Endodermal cell (in vitro differentiated cells): ENCODE data around the gene BSG. TPM values are rescaled to one million over a fixed set of nuclear protein-coding genes. Genes with fewer than 3 reads are reported as not detected.
A peak's percentile ranks its signal among the peaks of the same experiment; 100 is the strongest.

Source experiments
- DNase-seq: peaks from one replicate; pipeline ENCODE4 v3.0.0-alpha.2; 2017
- H3K27ac ChIP-seq: 2 replicates; pipeline ENCODE4 v1.5.1; 2013; ENCODE audit warnings: mild to moderate bottlenecking, low read depth, low read length, moderate library complexity
- H3K27me3 ChIP-seq: 2 replicates; pipeline ENCODE4 v1.6.1; 2013; ENCODE audit warnings: mild to moderate bottlenecking, low read length, moderate library complexity; ENCODE audit not compliant: insufficient read depth, control insufficient read depth, poor library complexity, severe bottlenecking
- H3K36me3 ChIP-seq: 2 replicates; pipeline ENCODE4 v1.7.0; 2013; ENCODE audit warnings: mild to moderate bottlenecking, low read length, moderate library complexity; ENCODE audit not compliant: control insufficient read depth, insufficient read depth
- H3K4me1 ChIP-seq: one replicate; pipeline ENCODE4 v1.7.0; 2013; ENCODE audit warnings: low read length; ENCODE audit not compliant: control insufficient read depth, insufficient read depth
- H3K4me3 ChIP-seq: 2 replicates; pipeline ENCODE4 v1.5.1; 2013; ENCODE audit warnings: mild to moderate bottlenecking, low read length, moderate library complexity
- H3K9ac ChIP-seq: 2 replicates; pipeline ENCODE4 v1.6.1; 2013; ENCODE audit warnings: mild to moderate bottlenecking, low read length, moderate library complexity; ENCODE audit not compliant: poor library complexity, severe bottlenecking; ENCODE audit errors: extremely low read depth
- H3K9me3 ChIP-seq: 2 replicates; pipeline ENCODE4 v1.6.1; 2013; ENCODE audit warnings: mild to moderate bottlenecking, low read length, moderate library complexity; ENCODE audit not compliant: control insufficient read depth
- H3K27ac Mint-ChIP-seq: 2 replicates; pipeline ENCODE4 v1.8.0; 2020; ENCODE audit warnings: mixed read lengths
- H3K27me3 Mint-ChIP-seq: 2 replicates; pipeline ENCODE4 v1.8.0; 2021; ENCODE audit warnings: mild to moderate bottlenecking, mixed read lengths; ENCODE audit not compliant: insufficient read depth
- H3K36me3 Mint-ChIP-seq: 2 replicates; pipeline ENCODE4 v1.8.0; 2020; ENCODE audit warnings: low read depth, mixed read lengths
- H3K4me1 Mint-ChIP-seq: 2 replicates; pipeline ENCODE4 v1.8.0; 2020; ENCODE audit warnings: mixed read lengths
- H3K4me3 Mint-ChIP-seq: 2 replicates; pipeline ENCODE4 v1.8.0; 2020; ENCODE audit warnings: mild to moderate bottlenecking, moderate library complexity, mixed read lengths
- H3K9me3 Mint-ChIP-seq: 2 replicates; pipeline ENCODE4 v1.8.0; 2020; ENCODE audit warnings: mild to moderate bottlenecking, mixed read lengths
- WGBS, 2 experiments: methylation state at CpG; one replicate each; pipeline versions ENCODE4 v1.1.5 to v1.1.7; 2013; ENCODE audit warnings: missing lambda C conversion rate in 2 of 2, mixed read lengths in 1 of 2; ENCODE audit not compliant: insufficient coverage in 1 of 2, insufficient read length in 1 of 2; 5-methylcytosine and 5-hydroxymethylcytosine counted together
- total RNA-seq, 2 donors: library from RNA; stranded (reverse); fragmentation: NEBNext Ultra II Directional in 1 of 2; extraction: Animal tissue kit (Norgen Biotek cat#: 25700) in 1 of 2; gene quantifications; 2 replicates in 1 of 2; 3 replicates in 1 of 2; pipeline ENCODE4 v1.2.1, GENCODE V29; 2021
- TF ChIP-seq, protein P1 (sequence below): fragments of 200-600 bp; sonication (generic); conservative IDR thresholded peaks from 2 replicates; pipeline ENCODE4 v1.5.0; 2021; ENCODE audit warnings: antibody characterized with exemption, mild to moderate bottlenecking

BSG gene
- total RNA-seq, 2 donors from 2014 or later, result 808 to 833 TPM

DNA sequence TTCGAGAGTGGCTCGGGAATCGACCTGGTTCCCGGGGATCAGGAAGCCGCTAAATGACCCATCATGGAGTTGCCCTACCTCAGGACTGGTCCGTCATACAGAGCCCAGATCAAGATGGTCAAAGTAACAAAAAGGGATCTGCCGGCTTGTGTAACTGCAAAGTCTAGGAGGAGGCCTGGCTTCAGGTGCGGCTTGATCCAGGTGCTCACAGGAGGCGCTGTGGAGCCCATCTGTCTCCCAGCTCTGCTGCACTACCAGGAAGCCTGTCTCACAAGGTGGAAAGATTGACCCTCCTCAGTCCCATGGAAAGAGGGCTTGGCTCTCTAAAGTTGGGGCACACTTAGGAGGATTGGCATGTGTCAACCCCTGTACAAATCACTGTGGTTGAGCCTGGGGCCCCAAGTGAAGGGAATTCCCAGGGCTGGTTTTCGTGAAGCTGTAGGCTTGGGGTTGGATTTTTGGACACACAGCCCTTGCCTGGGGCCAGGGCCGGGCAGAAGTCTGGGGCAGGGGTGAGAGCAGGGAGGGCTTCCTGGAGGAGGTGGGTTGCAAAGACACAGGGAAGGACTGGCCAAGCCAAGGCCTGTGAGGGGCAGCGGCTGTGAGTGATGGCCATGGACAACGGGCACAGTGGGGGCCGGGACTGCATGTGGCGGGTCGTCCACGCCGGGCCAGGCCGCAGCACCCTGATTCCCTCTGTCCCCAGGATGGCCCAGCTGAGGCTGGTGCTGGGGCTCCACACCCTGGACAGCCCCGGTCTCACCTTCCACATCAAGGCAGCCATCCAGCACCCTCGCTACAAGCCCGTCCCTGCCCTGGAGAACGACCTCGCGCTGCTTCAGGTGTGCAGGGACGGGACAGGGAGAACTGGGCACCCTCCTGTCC, 24.3 kb upstream of the BSG start:
- Mint-ChIP-seq H3K4me3 (no peak overlapping the region), H3K27ac (no peak overlapping the region), H3K4me1 (no peaks in the 10 kb centered on the region), H3K36me3 (peaks cover 3% of the 10 kb centered on the region), H3K9me3 (no peaks in the 10 kb centered on the region), H3K27me3 (peaks cover 4% of the 10 kb centered on the region)
- Histone ChIP-seq H3K27me3 (no peaks in the 10 kb centered on the region), H3K36me3 (no peaks in the 10 kb centered on the region), H3K27ac (no peak overlapping the region), H3K9ac (no peak overlapping the region), H3K4me3 (no peak overlapping the region), H3K4me1 (no peaks in the 10 kb centered on the region), H3K9me3 (no peaks in the 10 kb centered on the region)
- peak; percentile 44 for DNase-seq
- 88 to 91% methylated on average over 10 to 26 of the region's 26 CpGs for WGBS, 2 experiments
- TF ChIP-seq, protein P1, sequence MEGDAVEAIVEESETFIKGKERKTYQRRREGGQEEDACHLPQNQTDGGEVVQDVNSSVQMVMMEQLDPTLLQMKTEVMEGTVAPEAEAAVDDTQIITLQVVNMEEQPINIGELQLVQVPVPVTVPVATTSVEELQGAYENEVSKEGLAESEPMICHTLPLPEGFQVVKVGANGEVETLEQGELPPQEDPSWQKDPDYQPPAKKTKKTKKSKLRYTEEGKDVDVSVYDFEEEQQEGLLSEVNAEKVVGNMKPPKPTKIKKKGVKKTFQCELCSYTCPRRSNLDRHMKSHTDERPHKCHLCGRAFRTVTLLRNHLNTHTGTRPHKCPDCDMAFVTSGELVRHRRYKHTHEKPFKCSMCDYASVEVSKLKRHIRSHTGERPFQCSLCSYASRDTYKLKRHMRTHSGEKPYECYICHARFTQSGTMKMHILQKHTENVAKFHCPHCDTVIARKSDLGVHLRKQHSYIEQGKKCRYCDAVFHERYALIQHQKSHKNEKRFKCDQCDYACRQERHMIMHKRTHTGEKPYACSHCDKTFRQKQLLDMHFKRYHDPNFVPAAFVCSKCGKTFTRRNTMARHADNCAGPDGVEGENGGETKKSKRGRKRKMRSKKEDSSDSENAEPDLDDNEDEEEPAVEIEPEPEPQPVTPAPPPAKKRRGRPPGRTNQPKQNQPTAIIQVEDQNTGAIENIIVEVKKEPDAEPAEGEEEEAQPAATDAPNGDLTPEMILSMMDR, result no peak

DNA sequence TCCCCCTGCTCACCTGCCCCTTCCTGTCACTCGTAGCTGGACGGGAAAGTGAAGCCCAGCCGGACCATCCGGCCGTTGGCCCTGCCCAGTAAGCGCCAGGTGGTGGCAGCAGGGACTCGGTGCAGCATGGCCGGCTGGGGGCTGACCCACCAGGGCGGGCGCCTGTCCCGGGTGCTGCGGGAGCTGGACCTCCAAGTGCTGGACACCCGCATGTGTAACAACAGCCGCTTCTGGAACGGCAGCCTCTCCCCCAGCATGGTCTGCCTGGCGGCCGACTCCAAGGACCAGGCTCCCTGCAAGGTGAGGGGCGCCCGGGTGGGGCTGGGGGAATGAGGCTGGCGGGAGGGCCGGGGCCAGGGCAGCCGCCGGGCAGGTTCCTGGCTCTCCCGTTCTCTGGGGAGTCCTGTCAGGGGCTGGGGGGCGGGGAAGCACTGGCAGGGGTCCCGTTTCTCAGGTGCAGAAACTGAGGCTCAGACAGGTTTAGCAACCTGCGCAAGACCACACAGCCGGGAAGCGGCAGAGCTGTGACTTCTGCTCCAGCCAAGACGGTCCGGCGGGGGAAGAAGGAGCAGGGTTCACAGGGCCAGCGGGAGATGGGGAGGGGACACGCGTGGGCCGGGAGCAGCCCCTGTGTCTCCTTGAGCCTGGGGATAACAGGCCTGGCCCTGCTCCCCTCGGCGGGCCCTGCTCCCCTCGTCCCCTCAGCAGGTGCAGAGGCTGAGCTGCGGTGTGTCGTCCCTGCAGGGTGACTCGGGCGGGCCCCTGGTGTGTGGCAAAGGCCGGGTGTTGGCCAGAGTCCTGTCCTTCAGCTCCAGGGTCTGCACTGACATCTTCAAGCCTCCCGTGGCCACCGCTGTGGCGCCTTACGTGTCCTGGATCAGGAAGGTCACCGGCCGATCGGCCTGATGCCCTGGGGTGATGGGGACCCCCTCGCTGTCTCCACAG, 23.2 kb upstream of the BSG start:
- Mint-ChIP-seq H3K27ac (no peak overlapping the region), H3K4me1 (no peaks in the 10 kb centered on the region), H3K4me3 (no peak overlapping the region), H3K27me3 (peaks cover 4% of the 10 kb centered on the region), H3K36me3 (no peaks in the 10 kb centered on the region), H3K9me3 (no peaks in the 10 kb centered on the region)
- no peaks in the 10 kb centered on the region for H3K27me3 ChIP-seq
- no peaks in the 10 kb centered on the region for H3K36me3 ChIP-seq
- peak; percentile 47 for DNase-seq
- H3K4me1 ChIP-seq, result no peaks in the 10 kb centered on the region
- H3K4me3 ChIP-seq, result no peak overlapping the region
- H3K27ac ChIP-seq, result no peak overlapping the region
- TF ChIP-seq, protein P1, result no peak
- H3K9me3 ChIP-seq, result no peaks in the 10 kb centered on the region
- 92 to 93% methylated on average over 30 to 52 of the region's 52 CpGs for WGBS, 2 experiments
- H3K9ac ChIP-seq, result no peak overlapping the region

DNA sequence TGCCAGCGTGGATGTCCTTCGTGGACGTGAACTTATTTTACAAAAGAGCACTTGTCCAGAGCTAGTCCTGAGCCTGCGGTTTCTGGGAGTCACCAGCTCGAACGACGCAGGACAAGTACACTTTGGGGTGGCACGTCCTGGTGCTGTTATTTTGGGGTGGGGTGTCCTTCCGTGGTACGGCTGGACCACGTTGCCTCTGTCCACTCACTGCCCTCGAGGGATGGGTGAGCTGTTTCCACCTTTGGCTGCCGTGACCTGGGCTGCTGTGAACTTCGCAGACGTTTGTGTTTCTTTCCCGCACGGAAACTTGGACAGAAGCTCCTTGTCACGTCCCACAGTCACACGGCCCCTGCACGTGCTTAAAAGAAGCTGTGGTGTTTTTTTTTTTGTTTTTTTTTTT, 17.6 kb upstream of the BSG start:
- no peaks in the 10 kb centered on the region for H3K9me3 Mint-ChIP-seq
- Histone ChIP-seq H3K36me3 (no peaks in the 10 kb centered on the region), H3K27me3 (no peaks in the 10 kb centered on the region), H3K27ac (no peak overlapping the region), H3K9me3 (no peaks in the 10 kb centered on the region), H3K4me3 (no peak overlapping the region), H3K4me1 (peaks cover 4% of the 10 kb centered on the region), H3K9ac (no peak overlapping the region)
- TF ChIP-seq, protein P1, result no peak
- DNase-seq, result no peak
- H3K4me3 Mint-ChIP-seq, result no peak overlapping the region
- H3K36me3 Mint-ChIP-seq, result no peaks in the 10 kb centered on the region
- peaks cover 4% of the 10 kb centered on the region for H3K27me3 Mint-ChIP-seq
- WGBS, 2 experiments, result 89 to 95% methylated on average over 10 to 20 of the region's 20 CpGs
- H3K27ac Mint-ChIP-seq, result no peak overlapping the region
- H3K4me1 Mint-ChIP-seq, result no peaks in the 10 kb centered on the region
